Keratinocyte (primary cell): ENCODE data around the gene ZMIZ1.

Source experiments
- CTCF ChIP-seq, 3 experiments: IDR thresholded peaks in 1 of 3; conservative IDR thresholded peaks in 1 of 3; optimal IDR thresholded peaks in 1 of 3; 2 replicates in 2 of 3; 3 replicates in 1 of 3; pipeline versions ENCODE3 to v1.5.1; 2011; ENCODE audit warnings: low read length in 3 of 3, mild to moderate bottlenecking in 3 of 3, moderate library complexity in 2 of 3, control low read depth in 1 of 3, inconsistent platforms in 1 of 3; ENCODE audit not compliant: insufficient read depth in 2 of 3; ENCODE audit errors: extremely low read depth in 1 of 3
- EZH2 ChIP-seq: IDR thresholded peaks from one replicate; pipeline ENCODE4 v1.6.1; 2012; ENCODE audit warnings: inconsistent platforms, mild to moderate bottlenecking, low read length, moderate library complexity

GRCh38 chr10:79283616-79284015 lies 214.8 kb downstream of the ZMIZ1 start:
- TF ChIP-seq CTCF (optimal IDR thresholded peaks at IDR 0.05 in 1 of 3, IDR thresholded peaks at IDR 0.05 in 1 of 3, conservative IDR thresholded peaks at IDR 0.05 in 1 of 3; ENCODE audit: extremely low read depth in 1 of 3, insufficient read depth in 2 of 3, low read length in 3 of 3) (no peak), EZH2 (no peak)
